HFFc6 (cell line): ENCODE results near the gene FLNC. TPM values are rescaled to one million over a fixed set of nuclear protein-coding genes. Genes with fewer than 3 reads are reported as not detected.

Experiments
- DNase-seq: peaks from one replicate; pipeline ENCODE4 v3.0.0-alpha.2; 2018
- H3K27ac Mint-ChIP-seq: 2 replicates; pipeline ENCODE4 v1.8.0; 2020; ENCODE audit warnings: mild to moderate bottlenecking, mixed read lengths
- H3K27me3 Mint-ChIP-seq: 2 replicates; pipeline ENCODE4 v1.8.0; 2021; ENCODE audit warnings: mild to moderate bottlenecking, moderate library complexity, mixed read lengths; ENCODE audit not compliant: insufficient read depth
- H3K36me3 Mint-ChIP-seq: 2 replicates; pipeline ENCODE4 v1.8.0; 2021; ENCODE audit warnings: low read depth, mixed read lengths
- H3K4me1 Mint-ChIP-seq: 2 replicates; pipeline ENCODE4 v1.8.0; 2020; ENCODE audit warnings: low read depth, mixed read lengths
- H3K4me3 Mint-ChIP-seq: 2 replicates; pipeline ENCODE4 v1.8.0; 2020; ENCODE audit warnings: mild to moderate bottlenecking, moderate library complexity, mixed read lengths
- H3K9me3 Mint-ChIP-seq: 2 replicates; pipeline ENCODE4 v1.8.0; 2020; ENCODE audit warnings: mild to moderate bottlenecking, mixed read lengths
- CTCF ChIP-seq: fragments of 200-600 bp; sonication (generic); IDR thresholded peaks from 2 replicates; pipeline ENCODE4 v1.5.0; 2021; ENCODE audit warnings: antibody characterized with exemption, mild to moderate bottlenecking
- total RNA-seq, 6 experiments: library from RNA; stranded (reverse); fragmentation: NEBNext Ultra II Directional; extraction: Animal tissue kit (Norgen Biotek cat#: 25700); gene quantifications; 2 replicates in 1 of 6; 3 replicates in 5 of 6; pipeline ENCODE4 v1.2.3, GENCODE V29; 2021

The FLNC gene
- total RNA-seq, 6 experiments from 2014 or later: 492 to 540 (median 512) TPM

GRCh38 chr7:128796327-128796726, 33.9 kb upstream of the FLNC start:
- no peak for TF ChIP-seq CTCF
- Mint-ChIP-seq H3K36me3 (peaks cover 29% of the 10 kb centered on the region), H3K4me1 (peaks cover 37% of the 10 kb centered on the region), H3K27ac (peak overlapping the region; percentile 82), H3K4me3 (peak overlapping the region; percentile 23; the same call in 1 of the 2 replicates), H3K9me3 (no peaks in the 10 kb centered on the region), H3K27me3 (no peaks in the 10 kb centered on the region)
- DNase-seq: peak; percentile 67

DNA sequence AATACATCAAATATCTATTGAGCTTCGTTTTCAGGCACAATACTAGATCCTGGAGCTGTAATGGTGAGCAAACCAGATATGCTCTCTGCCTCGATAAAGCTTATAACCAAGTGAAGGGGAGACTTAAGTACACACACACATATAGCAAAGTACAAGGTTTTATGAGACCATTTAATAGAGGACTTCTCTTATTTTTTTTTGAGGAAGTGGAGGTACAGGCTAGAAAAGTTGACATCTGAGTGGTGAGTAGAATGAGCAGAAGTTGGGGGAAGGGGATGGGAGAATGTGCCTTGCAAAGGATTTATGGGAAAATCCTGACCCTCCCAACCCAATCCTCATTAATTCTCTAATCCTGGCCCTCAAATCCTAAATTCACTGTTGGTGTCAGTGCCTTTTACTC, 30.8 kb upstream of the FLNC start:
- TF ChIP-seq CTCF: no peak
- H3K9me3 Mint-ChIP-seq: no peaks in the 10 kb centered on the region

DNA sequence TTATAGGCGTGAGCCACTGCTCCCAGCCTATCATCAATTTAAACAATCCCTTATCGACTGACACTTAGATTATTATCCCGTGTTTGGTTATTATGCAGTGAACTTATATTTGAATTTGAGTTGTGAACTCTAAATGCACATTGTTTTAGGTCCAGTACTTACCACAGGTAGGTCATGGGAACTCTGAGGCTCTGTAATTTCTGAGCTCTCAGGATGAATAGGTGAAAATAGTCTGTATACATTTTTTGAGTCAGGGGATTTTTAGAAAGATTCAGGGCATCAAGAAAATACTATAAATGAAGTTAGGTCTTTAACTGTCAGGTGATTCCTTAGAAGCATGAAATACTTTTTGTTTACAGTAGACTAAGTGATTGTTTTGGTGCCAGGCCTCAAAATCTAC, 29.6 kb upstream of the FLNC start:
- Mint-ChIP-seq H3K4me1 (peaks cover 20% of the 10 kb centered on the region), H3K27ac (no peak overlapping the region), H3K9me3 (no peaks in the 10 kb centered on the region), H3K36me3 (peaks cover 33% of the 10 kb centered on the region), H3K27me3 (no peaks in the 10 kb centered on the region; the same call in 1 of the 2 replicates), H3K4me3 (no peak overlapping the region)
- TF ChIP-seq CTCF: no peak
- DNase-seq: no peak

More for the DNA sequence above, 30.8 kb upstream of the FLNC start:
- no peak overlapping the region for H3K4me3 Mint-ChIP-seq
- peaks cover 27% of the 10 kb centered on the region for H3K4me1 Mint-ChIP-seq
- no peaks in the 10 kb centered on the region; the same call in 1 of the 2 replicates for H3K27me3 Mint-ChIP-seq
- no peak for DNase-seq
- H3K27ac Mint-ChIP-seq: no peak overlapping the region
- H3K36me3 Mint-ChIP-seq: peaks cover 32% of the 10 kb centered on the region

GRCh38 chr7:128801003-128801402, 29.2 kb upstream of the FLNC start:
- Mint-ChIP-seq H3K36me3 (peaks cover 33% of the 10 kb centered on the region), H3K4me1 (peaks cover 16% of the 10 kb centered on the region), H3K4me3 (no peak overlapping the region), H3K27me3 (no peaks in the 10 kb centered on the region; the same call in 1 of the 2 replicates), H3K9me3 (no peaks in the 10 kb centered on the region), H3K27ac (no peak overlapping the region)
- DNase-seq: no peak
- no peak for TF ChIP-seq CTCF

- DNase-seq: no peak
- Mint-ChIP-seq H3K27me3 (no peaks in the 10 kb centered on the region; the same call in none of the 2 replicates), H3K27ac (no peak overlapping the region), H3K4me1 (peaks cover 7% of the 10 kb centered on the region), H3K36me3 (peaks cover 33% of the 10 kb centered on the region), H3K4me3 (no peak overlapping the region), H3K9me3 (no peaks in the 10 kb centered on the region)
- no peak for TF ChIP-seq CTCF
Observed at GRCh38 chr7:128801667-128802418, 28.4 kb upstream of the FLNC start.
